ENCODE results near the gene EEF1G. TPM values are rescaled to one million over a fixed set of nuclear protein-coding genes. Genes with fewer than 3 reads are reported as not detected.

Gene EEF1G
- total and polyA plus RNA-seq, 2 of the 13 experiments (the other 11 are each of a cell fraction or from before 2014, with no cell fraction given): 1,787 to 2,144 TPM

- TF ChIP-seq ZNF543 (CRISPR knock-in tag; IDR thresholded peaks at IDR 0.05): no peak
- 0 out of 2 replicates have a peak, but pooled peaks have one; percentile 52 for TF ChIP-seq ZNF124 (CRISPR knock-in tag; IDR thresholded peaks at IDR 0.05)
- peak; percentile 78; the same call in 1 of the 2 replicates for TF ChIP-seq ZBTB7B (CRISPR knock-in tag; IDR thresholded peaks at IDR 0.05)
- no peak for TF ChIP-seq DNMT1 (CRISPR knock-in tag; IDR thresholded peaks at IDR 0.05)
- no peak for TF ChIP-seq ZNF850 (CRISPR knock-in tag; conservative IDR thresholded peaks at IDR 0.05)
- TF ChIP-seq EEA1 (CRISPR knock-in tag; IDR thresholded peaks at IDR 0.05; ENCODE audit: borderline replicate concordance): no peak
- TF ChIP-seq DRAP1 (CRISPR knock-in tag; IDR thresholded peaks at IDR 0.05): peak; percentile 46; the same call in 1 of the 2 replicates
- TF ChIP-seq, protein P1, sequence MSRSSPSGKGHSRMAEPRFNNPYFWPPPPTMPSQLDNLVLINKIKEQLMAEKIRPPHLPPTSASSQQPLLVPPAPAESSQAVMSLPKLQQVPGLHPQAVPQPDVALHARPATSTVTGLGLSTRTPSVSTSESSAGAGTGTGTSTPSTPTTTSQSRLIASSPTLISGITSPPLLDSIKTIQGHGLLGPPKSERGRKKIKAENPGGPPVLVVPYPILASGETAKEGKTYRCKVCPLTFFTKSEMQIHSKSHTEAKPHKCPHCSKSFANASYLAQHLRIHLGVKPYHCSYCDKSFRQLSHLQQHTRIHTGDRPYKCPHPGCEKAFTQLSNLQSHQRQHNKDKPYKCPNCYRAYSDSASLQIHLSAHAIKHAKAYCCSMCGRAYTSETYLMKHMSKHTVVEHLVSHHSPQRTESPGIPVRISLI (CRISPR knock-in tag; IDR thresholded peaks at IDR 0.05; ENCODE audit: borderline replicate concordance): no peak; the same call in 1 of the 2 replicates
- no peak for TF ChIP-seq ASH2L (IDR thresholded peaks at IDR 0.05; ENCODE audit: insufficient read length, low read depth, low read length)
- TF ChIP-seq ZNF256 (CRISPR knock-in tag; conservative IDR thresholded peaks at IDR 0.05): no peak
- peak; percentile 56; the same call in 1 of the 2 replicates for TF ChIP-seq KDM2A (CRISPR knock-in tag; IDR thresholded peaks at IDR 0.05; ENCODE audit: borderline replicate concordance, low read depth)
- no peak for TF ChIP-seq KAT7 (CRISPR knock-in tag; IDR thresholded peaks at IDR 0.05; ENCODE audit: borderline replicate concordance)
- TF ChIP-seq ZNF580 (CRISPR knock-in tag; IDR thresholded peaks at IDR 0.05; ENCODE audit: borderline replicate concordance, low read depth): peak; percentile 42; the same call in 1 of the 2 replicates
- TF ChIP-seq, protein P2, sequence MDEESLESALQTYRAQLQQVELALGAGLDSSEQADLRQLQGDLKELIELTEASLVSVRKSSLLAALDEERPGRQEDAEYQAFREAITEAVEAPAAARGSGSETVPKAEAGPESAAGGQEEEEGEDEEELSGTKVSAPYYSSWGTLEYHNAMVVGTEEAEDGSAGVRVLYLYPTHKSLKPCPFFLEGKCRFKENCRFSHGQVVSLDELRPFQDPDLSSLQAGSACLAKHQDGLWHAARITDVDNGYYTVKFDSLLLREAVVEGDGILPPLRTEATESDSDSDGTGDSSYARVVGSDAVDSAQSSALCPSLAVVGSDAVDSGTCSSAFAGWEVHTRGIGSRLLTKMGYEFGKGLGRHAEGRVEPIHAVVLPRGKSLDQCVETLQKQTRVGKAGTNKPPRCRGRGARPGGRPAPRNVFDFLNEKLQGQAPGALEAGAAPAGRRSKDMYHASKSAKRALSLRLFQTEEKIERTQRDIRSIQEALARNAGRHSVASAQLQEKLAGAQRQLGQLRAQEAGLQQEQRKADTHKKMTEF (CRISPR knock-in tag; IDR thresholded peaks at IDR 0.05): peak; percentile 54; the same call in 1 of the 2 replicates
- TF ChIP-seq CHD2 (IDR thresholded peaks at IDR 0.05; ENCODE audit: low read depth, low read length): no peak
- TF ChIP-seq KIAA2018 (CRISPR knock-in tag; IDR thresholded peaks at IDR 0.05; ENCODE audit: borderline replicate concordance): no peak
- TF ChIP-seq CBX1 (IDR thresholded peaks at IDR 0.05; ENCODE audit: low read depth): no peak
- TF ChIP-seq HNRNPL (IDR thresholded peaks at IDR 0.05; ENCODE audit: low read depth, low read length): no peak
Measured at GRCh38 chr11:62548545-62549335, 25.0 kb downstream of the EEF1G start (continued).

Data from HepG2 (cell line).